GM12874 (cell line): ENCODE data around the gene EIF5AL1.

ENCODE experiments used
- CTCF ChIP-seq: IDR thresholded peaks from 2 replicates; pipeline ENCODE4 v1.5.1; 2011; ENCODE audit warnings: low read depth, mild to moderate bottlenecking, control low read depth, low read length, moderate library complexity; ENCODE audit not compliant: insufficient read depth

Gene EIF5AL1

GRCh38 chr10:79472449-79472848 lies 39.9 kb upstream of the EIF5AL1 start:
- no peak for TF ChIP-seq CTCF

GRCh38 chr10:79472951-79473350 lies 39.4 kb upstream of the EIF5AL1 start:
- TF ChIP-seq CTCF: no peak

GRCh38 chr10:79473496-79474095 lies 38.7 kb upstream of the EIF5AL1 start:
- no peak for TF ChIP-seq CTCF

GRCh38 chr10:79475119-79475653 lies 37.1 kb upstream of the EIF5AL1 start:
- TF ChIP-seq CTCF: no peak

- TF ChIP-seq CTCF: no peak
Observed at GRCh38 chr10:79475877-79476276, 36.5 kb upstream of the EIF5AL1 start.

- TF ChIP-seq CTCF: no peak
Observed at GRCh38 chr10:79476645-79477044, 35.7 kb upstream of the EIF5AL1 start.

GRCh38 chr10:79477456-79477855 lies 34.9 kb upstream of the EIF5AL1 start:
- TF ChIP-seq CTCF: no peak
